Large intestine (tissue), 3 donors: ENCODE measurements around the gene SH3PXD2A. TPM values are rescaled to one million over a fixed set of nuclear protein-coding genes. Genes with fewer than 3 reads are reported as not detected.
"Not testable (repeated sequence)": the region's sequence is repeated elsewhere in the genome, so short reads cannot be mapped to it uniquely, and the experiment has no call there.

Experiments used
- DNase-seq, 2 donors: peaks; one replicate each; pipeline versions ENCODE4 v3.0.0 to v3.0.0-alpha.2; 2013
- H3K27ac ChIP-seq: one replicate; pipeline ENCODE4 v1.5.1; 2013; ENCODE audit warnings: low read length
- H3K27me3 ChIP-seq: 2 replicates; pipeline ENCODE4 v1.6.1; 2013; ENCODE audit warnings: low read length; ENCODE audit not compliant: control insufficient read depth, insufficient read depth
- H3K36me3 ChIP-seq: 2 replicates; pipeline ENCODE4 v1.6.1; 2013; ENCODE audit warnings: low read length; ENCODE audit not compliant: control insufficient read depth, insufficient read depth
- H3K4me1 ChIP-seq: one replicate; pipeline ENCODE4 v1.6.1; 2013; ENCODE audit warnings: low read length; ENCODE audit not compliant: control insufficient read depth, insufficient read depth
- H3K4me3 ChIP-seq: one replicate; pipeline ENCODE4 v1.5.1; 2013; ENCODE audit warnings: low read length
- H3K9me3 ChIP-seq: one replicate; pipeline ENCODE4 v1.6.1; 2013; ENCODE audit warnings: mild to moderate bottlenecking, low read depth, low read length, moderate library complexity; ENCODE audit not compliant: control insufficient read depth
- WGBS: methylation state at CpG from one replicate; pipeline ENCODE4 v1.1.5; 2013; ENCODE audit warnings: low lambda C conversion rate; ENCODE audit not compliant: insufficient coverage; 5-methylcytosine and 5-hydroxymethylcytosine counted together
- polyA plus RNA-seq: library from polyadenylated mRNA; unstranded; fragments of 120-200 nt; gene quantifications from one replicate; pipeline ENCODE4 v1.2.1, GENCODE V29; 2013

Gene SH3PXD2A
- polyA plus RNA-seq, 1 donor = 32.0 TPM

DNA sequence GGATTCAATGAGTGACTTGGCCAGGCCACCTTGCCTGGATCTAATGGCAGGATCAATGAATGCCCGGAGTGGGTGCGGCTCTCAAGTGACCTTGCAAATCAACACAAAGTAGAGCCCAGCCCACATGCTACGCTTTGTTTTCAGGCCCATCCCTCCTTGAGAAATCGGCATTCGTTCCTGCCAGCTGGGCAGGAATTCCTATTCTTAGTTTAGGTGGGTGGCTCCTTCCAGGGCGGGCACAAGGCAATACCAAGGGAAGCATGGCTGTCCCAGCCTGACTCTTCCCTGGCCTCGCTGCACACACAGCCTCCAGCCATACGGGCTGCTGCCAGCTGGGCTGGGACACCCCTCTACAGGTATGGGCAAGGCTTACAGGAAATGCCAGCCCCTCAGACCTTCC, 119.3 kb downstream of the SH3PXD2A start:
- Histone ChIP-seq H3K4me3 (no peak overlapping the region), H3K9me3 (no peaks in the 10 kb centered on the region), H3K27ac (no peak overlapping the region), H3K4me1 (peaks cover 30% of the 10 kb centered on the region), H3K36me3 (peaks cover 13% of the 10 kb centered on the region), H3K27me3 (no peaks in the 10 kb centered on the region)
- no peak for DNase-seq
- WGBS = no CpG with 5 or more reads among the region's 8 CpGs

GRCh38 chr10:103734731-103735130, 120.6 kb downstream of the SH3PXD2A start:
- Histone ChIP-seq H3K27me3 (no peaks in the 10 kb centered on the region), H3K36me3 (peaks cover 16% of the 10 kb centered on the region), H3K9me3 (no peaks in the 10 kb centered on the region), H3K4me1 (peaks cover 24% of the 10 kb centered on the region), H3K4me3 (no peak overlapping the region), H3K27ac (no peak overlapping the region)
- DNase-seq = no peak
- no CpG with 5 or more reads among the region's 4 CpGs for WGBS

DNA sequence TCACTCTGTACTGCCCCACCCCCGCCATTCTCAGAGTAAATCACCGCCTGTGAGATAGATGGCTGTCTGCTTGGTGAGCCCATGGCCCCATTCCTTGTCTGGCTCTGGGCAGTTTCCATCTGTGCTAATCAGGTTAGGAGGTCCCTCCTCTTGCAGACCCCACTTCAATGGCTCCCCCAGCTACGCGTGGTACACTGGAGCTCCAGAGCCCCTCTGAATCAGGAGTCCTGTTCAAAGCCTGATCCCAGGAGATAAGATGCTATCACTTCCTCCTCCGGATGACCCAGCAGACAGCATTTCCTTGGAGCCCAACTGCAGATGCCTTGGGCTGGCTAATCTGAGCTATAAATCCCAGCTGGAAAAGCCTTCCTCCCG, 122.3 kb downstream of the SH3PXD2A start:
- H3K27me3 ChIP-seq = no peaks in the 10 kb centered on the region
- H3K27ac ChIP-seq = no peak overlapping the region
- H3K9me3 ChIP-seq = no peaks in the 10 kb centered on the region
- 20% methylated on average over 1 of the region's 6 CpGs for WGBS
- peaks cover 10% of the 10 kb centered on the region for H3K4me1 ChIP-seq
- no peak overlapping the region for H3K4me3 ChIP-seq
- H3K36me3 ChIP-seq = peaks cover 17% of the 10 kb centered on the region
- DNase-seq = peak in 1 of 2 donors; percentile 18

GRCh38 chr10:103732339-103733044, 122.9 kb downstream of the SH3PXD2A start:
- no peaks in the 10 kb centered on the region for H3K9me3 ChIP-seq
- H3K27ac ChIP-seq = no peak overlapping the region
- no peaks in the 10 kb centered on the region for H3K27me3 ChIP-seq
- DNase-seq = no peak
- H3K4me1 ChIP-seq = peaks cover 10% of the 10 kb centered on the region
- H3K36me3 ChIP-seq = peaks cover 15% of the 10 kb centered on the region
- no peak overlapping the region for H3K4me3 ChIP-seq
- 80% methylated on average over 1 of the region's 14 CpGs for WGBS

- Histone ChIP-seq H3K4me1 (peaks cover 10% of the 10 kb centered on the region), H3K4me3 (no peak overlapping the region), H3K27ac (no peak overlapping the region), H3K9me3 (no peaks in the 10 kb centered on the region), H3K36me3 (peaks cover 17% of the 10 kb centered on the region), H3K27me3 (no peaks in the 10 kb centered on the region)
- WGBS = no CpG with 5 or more reads among the region's 3 CpGs
- DNase-seq = no peak
These were observed 123.6 kb downstream of the SH3PXD2A start for GRCh38 chr10:103731609-103732270.

- not testable (repeated sequence) for DNase-seq, H3K4me1 ChIP-seq, H3K4me3 ChIP-seq, H3K27me3 ChIP-seq, H3K27ac ChIP-seq, H3K9me3 ChIP-seq
- H3K36me3 ChIP-seq = peaks cover 19% of the 10 kb centered on the region
- WGBS = no CpG with 5 or more reads among the region's 4 CpGs
These were observed 124.3 kb downstream of the SH3PXD2A start for GRCh38 chr10:103731026-103731425.

- Histone ChIP-seq H3K27me3 (no peaks in the 10 kb centered on the region), H3K4me3 (no peak overlapping the region), H3K36me3 (peaks cover 18% of the 10 kb centered on the region), H3K9me3 (no peaks in the 10 kb centered on the region), H3K4me1 (peaks cover 10% of the 10 kb centered on the region), H3K27ac (no peak overlapping the region)
- no peak for DNase-seq
- WGBS = 56% methylated on average over 1 of the region's 5 CpGs
These were observed 125.5 kb downstream of the SH3PXD2A start for GRCh38 chr10:103729851-103730250.

GRCh38 chr10:103727991-103728689, 127.2 kb downstream of the SH3PXD2A start:
- H3K4me1 ChIP-seq = peaks cover 8% of the 10 kb centered on the region
- no CpG with 5 or more reads among the region's 7 CpGs for WGBS
- H3K4me3 ChIP-seq = no peak overlapping the region
- H3K27ac ChIP-seq = no peak overlapping the region
- H3K9me3 ChIP-seq = no peaks in the 10 kb centered on the region
- peaks cover 29% of the 10 kb centered on the region for H3K36me3 ChIP-seq
- DNase-seq = no peak
- no peaks in the 10 kb centered on the region for H3K27me3 ChIP-seq

- Histone ChIP-seq H3K9me3 (no peaks in the 10 kb centered on the region), H3K36me3 (peaks cover 32% of the 10 kb centered on the region), H3K27me3 (no peaks in the 10 kb centered on the region), H3K4me1 (peaks cover 4% of the 10 kb centered on the region), H3K4me3 (no peak overlapping the region), H3K27ac (no peak overlapping the region)
- no peak for DNase-seq
- WGBS = no CpG with 5 or more reads among the region's 14 CpGs
These were observed 127.8 kb downstream of the SH3PXD2A start for GRCh38 chr10:103727546-103727963.

- no peak overlapping the region for H3K4me3 ChIP-seq
- H3K36me3 ChIP-seq = peaks cover 34% of the 10 kb centered on the region
- H3K9me3 ChIP-seq = no peaks in the 10 kb centered on the region
- no peak overlapping the region for H3K27ac ChIP-seq
- H3K27me3 ChIP-seq = no peaks in the 10 kb centered on the region
- H3K4me1 ChIP-seq = peaks cover under 1% of the 10 kb centered on the region
- no peak for DNase-seq
- WGBS = no CpG with 5 or more reads among the region's 1 CpG
These were observed 128.7 kb downstream of the SH3PXD2A start for GRCh38 chr10:103726637-103727036.
